Gastrocnemius medialis (tissue), 4 donors: ENCODE data around the gene MUC15.

Experiments used
- POLR2A ChIP-seq, 2 donors: fragments of 450-650 bp; IDR thresholded peaks; one replicate each; pipeline ENCODE4 v1.6.1; 2017; ENCODE audit warnings: antibody characterized with exemption in 2 of 2, mild to moderate bottlenecking in 2 of 2, moderate library complexity in 2 of 2
- TF ChIP-seq, protein P1 (sequence below), 5 experiments: fragments of 450-650 bp in 3 of 5; fragments of 200-600 bp in 2 of 5; sonication (generic) in 2 of 5; IDR thresholded peaks in 4 of 5; conservative IDR thresholded peaks in 1 of 5; 1 replicate in 4 of 5; 2 replicates in 1 of 5; pipeline ENCODE4 v1.5.1; 2016 to 2019; ENCODE audit warnings: antibody characterized with exemption in 5 of 5, mild to moderate bottlenecking in 3 of 5, moderate library complexity in 3 of 5

GRCh38 chr11:26557666-26558065, 14.4 kb downstream of the MUC15 start:
- TF ChIP-seq, protein P1, sequence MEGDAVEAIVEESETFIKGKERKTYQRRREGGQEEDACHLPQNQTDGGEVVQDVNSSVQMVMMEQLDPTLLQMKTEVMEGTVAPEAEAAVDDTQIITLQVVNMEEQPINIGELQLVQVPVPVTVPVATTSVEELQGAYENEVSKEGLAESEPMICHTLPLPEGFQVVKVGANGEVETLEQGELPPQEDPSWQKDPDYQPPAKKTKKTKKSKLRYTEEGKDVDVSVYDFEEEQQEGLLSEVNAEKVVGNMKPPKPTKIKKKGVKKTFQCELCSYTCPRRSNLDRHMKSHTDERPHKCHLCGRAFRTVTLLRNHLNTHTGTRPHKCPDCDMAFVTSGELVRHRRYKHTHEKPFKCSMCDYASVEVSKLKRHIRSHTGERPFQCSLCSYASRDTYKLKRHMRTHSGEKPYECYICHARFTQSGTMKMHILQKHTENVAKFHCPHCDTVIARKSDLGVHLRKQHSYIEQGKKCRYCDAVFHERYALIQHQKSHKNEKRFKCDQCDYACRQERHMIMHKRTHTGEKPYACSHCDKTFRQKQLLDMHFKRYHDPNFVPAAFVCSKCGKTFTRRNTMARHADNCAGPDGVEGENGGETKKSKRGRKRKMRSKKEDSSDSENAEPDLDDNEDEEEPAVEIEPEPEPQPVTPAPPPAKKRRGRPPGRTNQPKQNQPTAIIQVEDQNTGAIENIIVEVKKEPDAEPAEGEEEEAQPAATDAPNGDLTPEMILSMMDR (IDR thresholded peaks at IDR 0.05 in 4 of 5, conservative IDR thresholded peaks at IDR 0.05 in 1 of 5): no peak
- TF ChIP-seq POLR2A (IDR thresholded peaks at IDR 0.05): no peak
